ENCODE data around the gene NANP.
"Not testable (repeated sequence)": the region's sequence is repeated elsewhere in the genome, so short reads cannot be mapped to it uniquely, and the experiment has no call there.

NANP gene

GRCh38 chr20:25605148-25605547, 18.7 kb downstream of the NANP start:
- DNase-seq = no peak

GRCh38 chr20:25604611-25605010, 19.2 kb downstream of the NANP start:
- no peak for DNase-seq

GRCh38 chr20:25602914-25603309, 20.9 kb downstream of the NANP start:
- not testable (repeated sequence) for DNase-seq

- DNase-seq = not testable (repeated sequence)
Measured at GRCh38 chr20:25602191-25602913, 21.5 kb downstream of the NANP start.

- no peak for DNase-seq
Measured at GRCh38 chr20:25601659-25602058, 22.2 kb downstream of the NANP start.

- DNase-seq = no peak
Measured at GRCh38 chr20:25600632-25601031, 23.2 kb downstream of the NANP start.

GRCh38 chr20:25592135-25592852, 31.5 kb downstream of the NANP start:
- peak; percentile 4 for DNase-seq

- not testable (repeated sequence) for DNase-seq
Measured at GRCh38 chr20:25590778-25591177, 33.0 kb downstream of the NANP start.

- no peak for DNase-seq
Measured at GRCh38 chr20:25588491-25588890, 35.3 kb downstream of the NANP start.

GRCh38 chr20:25587536-25587935, 36.3 kb downstream of the NANP start:
- no peak for DNase-seq

GRCh38 chr20:25586877-25587276, 36.9 kb downstream of the NANP start:
- peak; percentile 20 for DNase-seq

GRCh38 chr20:25584905-25585704, 38.7 kb downstream of the NANP start, which contains the start of gene NINL:
NINL (minus strand) TSS chr20:25585531; CDS start chr20:25526587, 58,944 bp downstream.
- DNase-seq = peak; percentile 50

GRCh38 chr20:25583607-25584006, 40.2 kb downstream of the NANP start:
- not testable (repeated sequence) for DNase-seq

- DNase-seq = peak; percentile 7
Measured at GRCh38 chr20:25580711-25581110, 43.1 kb downstream of the NANP start.

- no peak for DNase-seq
Measured at GRCh38 chr20:25579081-25579770, 44.6 kb downstream of the NANP start.

- no peak for DNase-seq
Measured at GRCh38 chr20:25576783-25577530, 46.9 kb downstream of the NANP start.

- DNase-seq = peak; percentile 25
Measured at GRCh38 chr20:25574411-25574810, 49.4 kb downstream of the NANP start.

- peak; percentile 41 for DNase-seq
Measured at GRCh38 chr20:25573288-25574251, 50.2 kb downstream of the NANP start.

- no peak for DNase-seq
Measured at GRCh38 chr20:25571817-25572216, 52.0 kb downstream of the NANP start.

- DNase-seq = no peak
Measured at GRCh38 chr20:25571240-25571639, 52.6 kb downstream of the NANP start.

GRCh38 chr20:25570148-25570530, 53.7 kb downstream of the NANP start:
- DNase-seq = no peak
